Vagina (tissue), 2 donors: ENCODE measurements around the gene PTPRN2.

Experiments
- POLR2A ChIP-seq, 2 donors: fragments of 450-650 bp; IDR thresholded peaks; one replicate each; pipeline ENCODE4 v1.6.1; 2017; ENCODE audit warnings: antibody characterized with exemption in 2 of 2, mild to moderate bottlenecking in 2 of 2, moderate library complexity in 2 of 2
- POLR2AphosphoS5 ChIP-seq, 2 donors: sonication (generic); formaldehyde crosslinking; IDR thresholded peaks; one replicate each; pipeline ENCODE4 v1.9.0; 2017; ENCODE audit warnings: antibody characterized with exemption in 2 of 2, mild to moderate bottlenecking in 2 of 2, low read depth in 1 of 2; ENCODE audit not compliant: insufficient read depth in 1 of 2
- TF ChIP-seq, protein P1 (sequence below), 3 experiments: fragments of 450-650 bp in 2 of 3; fragments of 200-600 bp in 1 of 3; sonication (generic) in 1 of 3; IDR thresholded peaks; one replicate each; pipeline ENCODE4 v1.5.1; 2017 to 2019; ENCODE audit warnings: antibody characterized with exemption in 3 of 3, mild to moderate bottlenecking in 2 of 3, moderate library complexity in 2 of 3

DNA sequence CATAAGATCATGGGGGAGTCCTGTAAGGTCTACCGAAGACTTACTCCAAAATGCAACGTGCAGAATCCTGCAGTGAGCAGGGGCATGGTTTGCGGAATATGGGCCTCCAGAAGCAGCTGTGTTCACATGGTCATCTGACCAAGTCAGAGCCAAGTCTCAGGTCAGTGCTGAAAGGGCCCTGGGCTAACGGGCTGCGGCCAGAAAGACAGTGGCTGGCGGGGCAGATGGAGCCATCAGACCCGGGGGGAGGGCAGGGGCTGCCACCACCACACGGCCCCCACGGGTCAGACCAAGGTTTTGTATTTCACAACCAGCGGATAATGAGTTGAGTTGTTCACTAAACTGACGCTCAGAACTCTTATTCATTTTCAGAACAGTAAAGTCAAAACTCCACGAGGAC lies 522.3 kb downstream of the PTPRN2 start:
- TF ChIP-seq, protein P1, sequence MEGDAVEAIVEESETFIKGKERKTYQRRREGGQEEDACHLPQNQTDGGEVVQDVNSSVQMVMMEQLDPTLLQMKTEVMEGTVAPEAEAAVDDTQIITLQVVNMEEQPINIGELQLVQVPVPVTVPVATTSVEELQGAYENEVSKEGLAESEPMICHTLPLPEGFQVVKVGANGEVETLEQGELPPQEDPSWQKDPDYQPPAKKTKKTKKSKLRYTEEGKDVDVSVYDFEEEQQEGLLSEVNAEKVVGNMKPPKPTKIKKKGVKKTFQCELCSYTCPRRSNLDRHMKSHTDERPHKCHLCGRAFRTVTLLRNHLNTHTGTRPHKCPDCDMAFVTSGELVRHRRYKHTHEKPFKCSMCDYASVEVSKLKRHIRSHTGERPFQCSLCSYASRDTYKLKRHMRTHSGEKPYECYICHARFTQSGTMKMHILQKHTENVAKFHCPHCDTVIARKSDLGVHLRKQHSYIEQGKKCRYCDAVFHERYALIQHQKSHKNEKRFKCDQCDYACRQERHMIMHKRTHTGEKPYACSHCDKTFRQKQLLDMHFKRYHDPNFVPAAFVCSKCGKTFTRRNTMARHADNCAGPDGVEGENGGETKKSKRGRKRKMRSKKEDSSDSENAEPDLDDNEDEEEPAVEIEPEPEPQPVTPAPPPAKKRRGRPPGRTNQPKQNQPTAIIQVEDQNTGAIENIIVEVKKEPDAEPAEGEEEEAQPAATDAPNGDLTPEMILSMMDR (IDR thresholded peaks at IDR 0.05): no peak
- no peak for TF ChIP-seq POLR2A (IDR thresholded peaks at IDR 0.05)
- TF ChIP-seq POLR2AphosphoS5 (IDR thresholded peaks at IDR 0.05; ENCODE audit: insufficient read depth in 1 of 2, low read depth in 1 of 2): no peak
